ENCODE data around the gene HMGB1.

HMGB1 gene
- long read RNA-seq, donor 1, full-length matches to known transcripts: 457 of 1,284 reads
- long read RNA-seq, donor 1, partial matches to known transcripts: 812 of 1,284 reads
- long read RNA-seq, donor 1, other reads (novel, unspliced or antisense): 15 of 1,284 reads
- long read RNA-seq, donor 2, full-length matches to known transcripts: 260 of 748 reads
- long read RNA-seq, donor 2, partial matches to known transcripts: 482 of 748 reads
- long read RNA-seq, donor 2, other reads (novel, unspliced or antisense): 6 of 748 reads
- long read RNA-seq, donor 3, full-length matches to known transcripts: 156 of 425 reads
- long read RNA-seq, donor 3, partial matches to known transcripts: 269 of 425 reads
- long read RNA-seq, donor 3, other reads (novel, unspliced or antisense): 0 of 425 reads
- long read RNA-seq, donor 4, full-length matches to known transcripts: 308 of 998 reads
- long read RNA-seq, donor 4, partial matches to known transcripts: 690 of 998 reads
- long read RNA-seq, donor 4, other reads (novel, unspliced or antisense): 0 of 998 reads
- long read RNA-seq, donor 5, full-length matches to known transcripts: 470 of 830 reads
- long read RNA-seq, donor 5, partial matches to known transcripts: 349 of 830 reads
- long read RNA-seq, donor 5, other reads (novel, unspliced or antisense): 11 of 830 reads
- long read RNA-seq, donor 6, full-length matches to known transcripts: 281 of 739 reads
- long read RNA-seq, donor 6, partial matches to known transcripts: 452 of 739 reads
- long read RNA-seq, donor 6, other reads (novel, unspliced or antisense): 6 of 739 reads
- long read RNA-seq, donor 7, full-length matches to known transcripts: 444 of 1,511 reads
- long read RNA-seq, donor 7, partial matches to known transcripts: 1,059 of 1,511 reads
- long read RNA-seq, donor 7, other reads (novel, unspliced or antisense): 8 of 1,511 reads
- long read RNA-seq, donor 8, full-length matches to known transcripts: 402 of 858 reads
- long read RNA-seq, donor 8, partial matches to known transcripts: 449 of 858 reads
- long read RNA-seq, donor 8, other reads (novel, unspliced or antisense): 7 of 858 reads

DNA sequence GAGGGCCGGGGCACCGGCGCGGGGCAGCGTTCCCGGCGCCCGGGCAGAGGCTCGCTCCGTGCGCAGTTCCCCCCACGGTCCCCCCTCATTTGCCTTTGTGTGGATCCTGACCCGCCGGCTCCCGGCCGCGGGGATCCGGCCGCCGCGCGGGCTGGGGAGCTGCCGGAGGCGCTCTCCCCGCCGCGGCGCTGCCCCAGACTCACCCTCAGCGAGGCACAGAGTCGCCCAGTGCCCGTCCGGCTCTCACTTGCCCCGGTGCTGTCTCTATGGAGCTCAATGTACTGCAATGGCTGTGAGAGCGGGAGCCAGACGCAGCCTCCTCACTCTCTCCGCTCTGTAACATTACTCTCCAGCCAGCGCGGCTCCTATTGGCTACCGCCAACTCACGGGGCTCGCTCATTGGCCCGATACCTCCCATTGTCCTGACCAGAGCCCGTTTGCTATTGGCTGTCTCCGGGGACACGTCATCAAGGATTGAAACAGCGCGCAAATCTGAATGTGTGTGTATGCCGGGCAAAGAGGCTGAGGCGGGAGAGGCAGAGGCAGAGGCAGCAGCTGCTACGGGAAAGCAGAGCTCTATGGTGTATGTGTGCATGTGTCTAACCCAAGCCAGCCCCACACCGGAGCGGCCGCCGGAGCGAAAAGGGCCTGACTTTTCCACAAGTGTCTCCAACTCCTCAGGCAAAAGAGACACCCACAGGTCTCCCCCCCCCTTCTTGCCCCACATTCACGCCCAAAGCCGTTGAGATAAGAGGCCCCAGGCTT is at the start of gene HMGB1:
Gene HMGB1 (minus strand): TSS at position 344 of the 765 bp plus-strand sequence. CDS start 2,256 bp downstream, outside the sequence.
- DNase-seq: peak; percentile 98

DNA sequence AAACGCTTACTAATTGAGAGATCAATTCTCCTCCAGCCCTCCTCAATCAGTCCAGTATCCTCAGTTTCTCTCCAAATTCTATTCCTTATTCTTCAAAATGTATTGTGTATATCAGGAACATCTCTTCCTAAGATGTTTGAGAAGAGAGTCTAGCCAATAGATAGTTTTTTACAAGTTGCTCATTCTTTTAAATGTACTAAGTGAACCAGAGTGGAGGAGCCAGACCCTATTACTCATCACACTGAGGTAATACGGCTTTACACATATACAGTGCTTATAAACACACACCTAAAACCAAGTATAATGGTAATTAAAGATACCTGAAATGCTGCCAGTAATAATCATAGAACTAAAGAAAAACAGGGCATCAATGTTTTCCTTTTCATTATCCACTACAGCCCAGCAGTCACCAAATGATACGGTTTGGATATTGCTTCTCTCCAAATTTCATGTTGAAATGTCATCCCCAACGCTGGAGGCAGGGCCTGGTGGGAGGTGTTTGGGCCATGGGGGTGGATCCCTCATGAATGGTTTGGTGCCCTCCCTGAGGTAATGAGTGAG is 45.2 kb upstream of the HMGB1 start:
- DNase-seq: no peak

DNA sequence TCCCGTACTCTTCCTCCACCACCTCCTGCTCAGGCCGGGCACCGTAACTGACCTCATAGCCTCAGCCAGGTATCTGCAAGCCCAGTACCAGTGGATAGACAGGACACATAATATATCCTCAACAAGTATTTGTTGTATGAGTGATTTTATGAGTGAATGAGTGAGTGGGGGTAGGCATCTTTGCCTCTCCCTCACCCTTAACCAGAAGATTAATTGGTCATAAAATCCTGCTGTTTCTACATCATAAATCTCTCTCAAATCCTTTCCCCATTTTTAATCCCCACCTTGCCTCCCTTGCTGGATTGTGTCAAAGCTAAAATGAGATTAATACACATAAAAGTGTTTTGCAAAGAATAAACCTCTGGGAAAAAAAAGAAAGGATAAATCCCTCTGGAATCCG is 44.4 kb upstream of the HMGB1 start:
- DNase-seq: no peak

DNA sequence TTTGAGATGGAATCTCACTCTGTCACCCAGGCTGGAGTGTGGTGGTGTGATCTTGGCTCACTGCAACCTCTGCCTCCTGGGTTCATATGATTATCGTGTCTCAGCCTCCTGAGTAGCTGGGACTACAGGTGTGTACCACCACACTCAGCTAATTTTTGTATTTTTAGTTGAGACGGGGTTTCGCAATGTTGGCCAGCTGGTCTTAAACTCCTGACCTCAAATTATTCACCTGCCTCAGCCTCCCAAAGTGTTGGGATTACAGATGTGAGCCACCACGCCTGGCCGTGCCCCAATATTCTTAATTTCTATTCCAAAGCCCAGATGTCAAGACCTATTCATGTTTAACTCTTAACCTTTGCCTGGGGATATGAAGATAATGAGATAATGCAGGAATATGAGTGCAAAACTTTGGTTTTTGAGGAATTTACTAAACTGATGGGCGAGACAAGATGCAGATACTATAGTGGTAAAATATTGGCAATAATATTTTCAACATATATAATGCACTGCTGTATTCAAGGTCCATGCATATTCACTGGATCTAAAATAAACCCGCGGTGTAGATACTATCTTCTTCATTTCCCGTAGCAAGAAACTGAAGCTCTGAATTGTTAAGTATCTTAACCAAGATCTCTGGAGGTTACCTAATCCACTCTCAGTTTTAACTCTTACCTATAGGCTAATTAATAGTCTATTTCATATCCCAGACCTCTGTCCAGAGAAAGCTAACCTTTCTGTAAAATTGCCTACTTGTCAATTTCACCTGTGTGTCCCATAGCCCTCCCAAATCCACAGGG is 43.7 kb upstream of the HMGB1 start:
- no peak for DNase-seq

DNA sequence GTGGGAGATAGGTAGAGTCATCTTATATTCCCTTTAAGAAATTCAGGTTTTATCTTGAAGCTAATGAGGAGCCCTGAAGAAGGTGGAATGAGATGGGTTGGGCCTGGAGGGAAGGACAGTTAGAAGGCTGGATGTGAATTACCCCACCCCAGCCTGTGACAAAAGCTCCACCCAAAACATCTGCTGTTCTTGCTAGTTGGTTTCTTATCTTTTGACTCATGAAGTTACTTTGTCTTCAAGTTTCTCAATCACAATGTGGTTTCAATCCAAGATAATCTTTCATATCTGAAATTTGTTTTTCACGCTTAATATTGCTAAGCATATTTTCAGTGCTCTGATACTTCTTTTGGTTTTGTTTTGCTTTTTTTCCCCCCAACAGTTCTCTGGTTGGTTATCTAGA is 38.3 kb upstream of the HMGB1 start:
- DNase-seq: no peak

DNA sequence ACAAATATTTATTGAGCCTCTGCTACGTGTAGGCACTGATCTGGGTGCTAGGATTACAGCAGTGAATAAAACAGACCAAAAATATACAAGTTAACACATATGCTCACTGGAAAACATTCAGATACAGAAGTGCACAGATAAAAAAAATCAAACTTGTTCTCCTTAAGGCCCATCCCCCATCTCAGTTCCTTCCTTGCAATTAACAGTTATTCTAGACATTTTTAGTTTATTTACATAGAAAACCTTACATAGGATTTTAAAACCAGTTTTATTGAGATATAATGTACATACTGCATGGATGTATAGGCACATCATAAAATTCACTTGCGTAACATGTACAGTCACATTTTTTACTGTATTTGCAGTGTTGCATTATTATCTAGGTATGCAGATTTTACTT is 36.5 kb upstream of the HMGB1 start:
- DNase-seq: no peak

DNA sequence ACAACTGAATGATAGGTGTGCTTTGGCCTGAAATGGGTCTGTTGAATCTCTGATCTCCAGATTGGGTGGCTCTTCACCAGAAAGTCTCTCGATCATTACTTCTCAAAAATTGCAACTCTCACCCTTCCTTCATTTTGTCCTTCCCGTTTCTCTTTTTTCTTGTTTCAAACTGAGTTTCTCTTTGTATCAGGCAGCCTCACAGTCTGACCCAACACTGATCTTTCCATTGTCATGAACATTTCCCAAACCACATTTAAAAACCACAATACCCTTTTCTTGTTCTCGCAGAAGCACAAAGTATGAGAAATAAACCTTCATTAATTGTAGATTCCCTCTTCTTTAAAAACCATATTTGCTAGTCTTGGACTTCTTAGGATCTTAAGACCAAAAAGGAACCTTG is 33.6 kb upstream of the HMGB1 start:
- DNase-seq: no peak

DNA sequence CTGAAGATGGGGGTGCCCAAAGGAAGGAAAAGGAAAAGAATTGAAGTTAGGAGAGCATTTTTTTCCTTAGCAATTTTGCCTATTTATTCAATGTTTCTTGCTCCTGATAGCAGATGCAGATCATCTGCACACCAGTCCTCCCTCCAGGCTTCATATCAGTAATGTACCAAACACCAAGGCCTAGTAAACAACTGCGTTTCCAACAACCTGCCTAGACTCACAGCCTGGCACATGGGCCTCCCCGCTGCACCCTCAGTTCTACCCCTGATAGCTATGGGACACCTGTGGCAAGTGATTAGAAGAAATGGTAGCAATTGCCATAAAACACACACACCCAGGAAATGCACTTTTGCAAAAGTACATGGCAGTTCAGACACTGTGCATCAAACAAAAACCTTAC is 30.4 kb upstream of the HMGB1 start:
- DNase-seq: no peak

DNA sequence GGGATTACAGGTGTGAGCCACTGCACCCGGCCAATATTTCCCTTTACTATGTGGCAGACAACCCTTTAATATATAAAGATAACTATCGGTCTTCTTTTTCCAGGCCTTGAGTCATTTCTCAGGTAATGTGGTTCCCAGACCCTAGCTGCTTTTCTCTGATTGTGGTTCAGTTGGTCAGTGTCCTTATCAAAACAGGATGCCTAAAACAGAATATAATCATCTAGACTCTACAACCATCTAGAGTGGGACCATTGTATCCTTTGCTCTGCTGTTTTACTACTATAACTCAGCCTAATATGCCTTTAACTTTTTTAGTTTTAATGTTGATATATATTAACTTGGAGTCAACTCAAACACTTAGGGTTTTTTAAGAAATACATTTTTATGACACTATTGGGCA is 30.0 kb upstream of the HMGB1 start:
- DNase-seq: no peak

DNA sequence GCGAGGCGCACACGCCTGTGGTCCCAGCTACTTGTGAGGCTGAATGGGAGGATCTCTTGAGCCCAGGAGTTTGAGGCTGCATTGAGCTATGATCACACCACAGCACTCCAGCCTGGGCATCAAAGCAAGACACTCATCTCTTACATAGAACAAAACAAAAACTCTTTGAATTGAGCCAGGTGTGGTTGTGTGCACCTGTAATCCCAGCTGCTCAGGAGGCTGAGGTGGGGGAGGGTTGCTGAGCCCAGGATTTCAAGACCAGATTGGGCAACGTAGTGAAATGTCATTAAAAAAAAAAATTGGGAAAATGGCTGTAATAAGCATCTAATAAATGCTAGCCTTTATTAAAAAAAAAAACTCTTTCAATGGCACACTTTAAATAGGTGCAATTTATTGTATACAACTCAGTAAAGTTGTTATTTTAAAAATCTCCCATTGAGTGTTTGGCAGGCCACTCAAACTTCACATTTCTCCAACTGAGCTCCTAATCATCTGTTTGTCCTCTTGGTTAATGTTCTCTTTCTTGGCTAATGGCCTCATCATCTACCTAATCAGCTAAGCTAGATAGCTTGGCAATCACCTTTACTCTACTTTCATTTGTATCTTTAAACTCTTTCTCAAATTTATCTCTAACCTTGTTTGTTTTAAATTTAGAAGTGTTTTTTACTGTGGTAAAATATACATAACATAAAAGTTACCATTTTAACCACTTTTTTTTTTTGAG is 28.1 kb upstream of the HMGB1 start:
- no peak for DNase-seq

DNA sequence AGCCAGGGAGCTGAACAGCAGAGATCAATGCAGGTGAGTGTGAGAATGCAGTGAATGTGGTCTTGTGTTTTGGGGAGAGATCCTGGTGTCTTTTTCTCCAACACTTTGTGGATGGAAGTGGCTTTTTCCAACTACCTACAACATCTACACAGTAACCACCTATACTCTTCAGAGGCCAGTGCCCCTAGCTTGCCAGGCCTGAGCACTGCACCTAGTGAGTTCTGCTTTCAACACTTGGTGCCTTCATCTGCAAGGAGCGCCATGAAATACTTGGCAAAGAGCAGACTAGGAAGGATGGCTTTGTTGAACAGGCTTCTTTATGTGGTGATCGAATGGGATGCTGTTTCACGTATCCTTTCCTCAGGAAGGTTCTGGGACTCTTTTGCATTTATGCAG is 21.3 kb upstream of the HMGB1 start:
- no peak for DNase-seq

DNA sequence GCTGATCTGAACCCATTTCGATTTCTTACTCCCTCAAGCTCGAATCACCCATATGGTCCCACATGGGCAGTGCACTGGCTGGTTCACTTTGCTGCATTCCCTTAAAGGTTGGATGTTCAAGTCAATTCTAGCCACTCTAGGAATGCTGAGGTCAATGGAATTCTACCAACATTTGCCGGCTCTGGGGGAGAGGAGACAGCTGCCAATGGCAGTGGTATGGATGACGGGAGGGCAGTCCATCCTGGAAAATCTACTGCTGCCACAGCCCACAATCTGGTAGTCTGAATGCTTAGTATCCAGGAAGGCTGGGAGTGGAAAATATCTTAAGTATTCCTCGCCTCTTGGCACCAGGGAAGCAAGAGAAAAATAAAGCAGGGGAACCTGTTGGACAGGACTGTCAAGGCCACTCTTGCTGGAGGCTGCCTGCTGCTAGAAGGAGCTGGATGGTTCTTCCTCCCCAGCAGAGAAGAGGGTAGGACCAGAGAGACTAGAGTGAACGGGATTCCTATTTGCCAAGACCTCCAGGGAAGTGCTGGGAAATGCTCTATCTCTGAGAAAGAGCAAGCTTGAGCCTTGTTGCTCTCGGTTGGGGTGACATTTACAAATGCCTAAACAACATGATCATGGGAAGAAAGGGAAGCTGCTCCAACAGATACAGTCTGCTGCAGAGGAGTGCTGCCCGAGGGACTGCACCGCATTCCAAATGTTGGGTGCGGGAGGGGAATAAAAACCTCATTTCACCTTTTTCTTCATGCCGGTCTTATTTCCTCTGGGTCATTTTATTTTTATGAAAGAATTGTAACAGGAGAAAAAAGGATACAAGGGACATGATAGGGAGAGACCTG is 20.7 kb upstream of the HMGB1 start:
- DNase-seq: peak; percentile 8

DNA sequence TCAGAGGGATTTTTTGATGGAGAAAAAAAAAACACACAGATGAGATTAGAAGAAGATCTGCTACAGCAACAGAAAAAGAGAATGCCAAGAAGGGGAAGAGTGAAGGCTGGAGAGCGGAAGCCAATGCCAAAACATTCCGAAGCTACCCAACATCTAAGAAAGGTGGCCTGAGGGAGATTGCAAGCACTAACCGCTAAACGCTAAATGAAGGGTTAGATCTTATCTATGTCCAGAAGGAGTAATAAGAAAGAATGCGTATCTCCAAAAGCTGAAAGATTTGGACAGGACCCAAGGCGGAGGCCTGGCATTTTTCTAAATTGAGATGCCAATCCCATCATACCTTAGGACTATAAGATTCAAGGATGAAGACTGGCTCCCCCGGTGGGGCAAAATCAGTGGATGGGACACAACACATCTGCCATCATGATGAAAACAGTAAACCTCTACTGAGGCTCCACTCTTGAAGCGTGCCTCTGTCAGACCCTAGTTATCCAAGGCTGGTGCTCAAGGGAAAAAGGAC is 15.6 kb upstream of the HMGB1 start:
- no peak for DNase-seq

DNA sequence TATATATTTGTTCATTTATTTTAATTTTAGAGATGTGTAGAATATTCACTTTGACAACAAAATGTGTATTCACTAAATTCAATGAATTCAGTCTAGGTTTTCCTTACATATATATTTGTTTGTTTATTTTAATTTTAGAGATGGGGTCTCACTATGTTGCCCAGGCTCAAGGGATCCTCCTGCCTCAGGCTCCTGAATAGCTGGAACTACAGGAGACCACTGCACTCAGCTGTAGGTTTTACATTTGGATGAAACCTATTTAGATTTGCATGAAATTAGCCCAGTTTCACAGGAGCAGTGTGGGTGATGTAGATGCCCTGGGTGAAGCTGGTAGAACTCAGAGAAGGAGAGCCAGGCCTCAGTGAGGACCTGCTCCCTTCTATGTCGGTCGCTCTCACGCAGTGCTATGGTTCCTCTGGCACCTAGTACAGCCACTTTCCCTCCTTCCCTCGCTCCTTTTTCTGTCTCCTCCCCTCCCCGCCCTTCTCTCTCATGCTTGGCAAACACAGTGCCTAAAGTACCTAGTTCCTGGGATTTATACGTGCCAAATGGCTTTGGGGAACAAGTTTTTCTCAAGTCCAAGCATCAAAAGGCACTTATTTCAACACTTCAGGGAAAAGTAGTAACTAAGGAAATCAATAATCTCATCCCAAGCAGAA is 14.7 kb upstream of the HMGB1 start:
- no peak for DNase-seq

DNA sequence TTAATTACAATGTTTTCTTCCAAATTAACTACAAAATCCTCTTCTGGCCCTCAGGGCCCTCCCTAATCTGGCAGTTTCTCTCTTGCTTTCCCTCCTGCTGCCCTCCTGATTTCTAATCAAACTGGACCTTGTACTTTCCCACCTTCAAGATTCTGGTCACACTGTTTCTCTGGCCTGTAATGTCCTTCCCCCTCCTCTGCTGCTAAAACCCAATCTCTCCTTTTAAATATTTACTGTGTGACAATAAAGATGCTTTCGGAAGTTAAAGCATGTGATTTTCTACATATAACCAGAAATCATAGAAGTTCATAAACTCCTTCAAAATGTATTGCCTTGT is 14.1 kb upstream of the HMGB1 start:
- no peak for DNase-seq

DNA sequence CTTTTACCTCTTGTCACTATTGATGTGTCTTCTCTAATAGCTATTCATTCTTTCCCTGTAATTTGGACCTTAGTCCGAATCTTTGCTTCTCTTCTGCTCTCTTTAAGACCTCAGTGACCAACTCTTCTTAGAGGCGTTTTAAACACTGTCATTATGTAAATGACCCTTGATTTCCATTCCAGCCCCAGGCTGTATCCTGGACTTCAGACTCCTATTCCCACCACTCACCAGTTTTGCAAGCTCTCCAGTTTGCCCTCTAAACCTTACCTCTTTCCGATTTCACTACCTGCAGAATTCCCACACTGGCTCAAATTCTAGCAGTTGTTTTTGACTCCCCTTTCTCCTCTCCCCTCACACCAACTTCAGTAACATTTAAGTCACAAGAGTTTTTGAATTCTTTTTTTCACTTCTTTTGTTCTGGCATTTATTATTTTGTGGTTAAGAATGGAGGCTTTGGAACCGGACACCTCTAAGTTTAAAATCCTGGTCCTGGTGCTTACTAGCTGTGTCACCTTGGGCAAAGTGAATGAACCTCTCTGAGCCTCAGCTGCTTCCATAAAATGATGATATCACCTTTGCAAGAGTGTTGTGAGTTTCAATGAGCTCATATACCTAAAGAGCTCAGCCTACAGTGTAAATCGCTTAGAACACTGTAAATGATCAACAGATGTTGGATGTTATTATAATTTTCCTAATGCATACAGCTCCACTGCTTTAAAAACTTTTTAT is 13.6 kb upstream of the HMGB1 start:
- no peak for DNase-seq

DNA sequence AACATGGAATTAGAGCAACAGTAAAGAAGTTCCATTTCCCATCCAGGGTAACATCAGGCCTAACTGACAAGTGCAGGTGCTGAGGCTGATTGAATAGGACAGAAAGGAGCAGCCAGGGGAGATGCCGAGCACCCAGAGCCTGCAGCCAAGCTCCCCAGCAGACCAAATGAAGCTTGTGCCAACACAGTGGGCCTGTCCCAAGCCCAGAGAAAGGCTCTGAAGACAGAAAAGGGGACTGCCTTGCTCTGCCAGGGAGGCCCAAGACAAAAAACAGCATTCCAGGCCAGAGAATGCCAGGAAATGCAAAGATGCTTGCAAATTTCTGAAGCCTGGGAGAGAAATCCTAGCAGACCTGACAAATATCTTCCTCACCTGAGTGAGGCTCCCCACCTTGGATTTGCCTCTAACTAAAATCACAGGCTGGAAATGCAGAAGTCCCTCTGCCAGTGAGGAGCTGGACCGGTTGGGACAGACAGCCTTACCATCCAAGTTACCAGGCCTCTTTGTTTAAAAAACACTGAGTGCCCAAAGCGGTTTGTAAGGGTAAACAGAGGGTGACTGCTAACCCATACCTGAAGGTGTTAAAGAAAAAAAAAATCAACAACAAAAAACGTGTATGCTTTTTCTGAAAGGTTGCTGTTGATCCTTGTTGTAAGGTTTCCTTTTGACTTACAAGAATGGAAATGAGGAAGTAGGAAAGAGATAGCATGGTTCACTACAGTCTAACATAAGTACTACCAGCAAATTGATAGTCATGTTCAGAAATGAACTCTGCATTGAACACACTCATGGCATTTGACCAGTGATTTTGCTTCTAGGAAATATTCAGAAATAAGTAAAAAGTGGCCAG is 11.8 kb upstream of the HMGB1 start:
- no peak for DNase-seq
